GM21528 (cell line): ENCODE measurements around the gene LTF.
"Not testable (repeated sequence)": the region's sequence is repeated elsewhere in the genome, so short reads cannot be mapped to it uniquely, and the experiment has no call there.

ENCODE experiments used
- ATAC-seq: cut with Tn5 transposase; IDR thresholded peaks from one replicate; pipeline ENCODE4 v1.9.1; 2021; ENCODE audit warnings: mild to moderate bottlenecking, moderate library complexity; ENCODE audit not compliant: unreplicated experiment, low FRiP score

LTF gene

GRCh38 chr3:46398186-46398955, 66.3 kb downstream of the LTF start:
- ATAC-seq: no peak

DNA sequence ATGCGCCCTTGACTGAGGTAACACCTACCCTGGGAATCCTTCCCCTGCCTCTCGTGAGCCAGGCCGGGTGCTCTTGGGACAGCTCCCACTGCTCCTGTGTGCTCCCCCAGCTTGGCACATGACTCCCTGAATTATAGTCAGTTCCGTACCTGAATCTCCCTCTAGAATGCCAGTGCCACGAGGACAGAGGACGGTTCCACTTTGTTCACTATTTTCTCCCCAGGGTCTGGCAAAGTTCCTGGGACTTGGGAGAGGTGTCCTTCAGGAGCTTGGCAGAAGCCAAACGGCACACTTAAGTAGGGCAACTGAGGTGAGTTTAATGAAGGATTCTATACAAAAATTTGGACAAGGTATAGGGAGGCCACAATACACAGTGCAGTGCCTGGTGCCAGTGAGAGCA, 67.6 kb downstream of the LTF start:
- no peak for ATAC-seq

- no peak for ATAC-seq
Measured at GRCh38 chr3:46395766-46396530, 68.8 kb downstream of the LTF start.

DNA sequence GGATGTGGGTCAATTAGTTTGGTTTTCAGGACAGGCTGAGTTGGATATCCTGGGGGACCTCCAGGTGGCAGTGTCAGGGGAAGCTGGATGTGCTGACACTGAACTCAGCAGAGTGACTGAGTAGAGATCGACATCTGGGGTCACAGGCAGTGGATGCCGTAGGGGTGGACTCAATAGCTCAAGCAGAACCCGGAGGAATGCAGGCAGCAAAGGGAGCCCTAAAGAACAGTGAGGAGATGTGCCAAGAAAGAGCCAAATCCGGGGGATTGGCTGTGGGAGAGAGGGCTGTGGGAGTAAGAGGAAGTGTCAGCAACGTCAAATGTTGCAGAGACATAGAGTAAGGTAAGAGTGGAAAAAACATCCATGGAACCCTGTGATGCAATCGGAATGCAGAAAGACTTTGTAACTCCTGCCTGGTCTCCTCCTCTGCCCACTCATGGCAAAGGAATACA, 69.5 kb downstream of the LTF start:
- ATAC-seq: no peak

DNA sequence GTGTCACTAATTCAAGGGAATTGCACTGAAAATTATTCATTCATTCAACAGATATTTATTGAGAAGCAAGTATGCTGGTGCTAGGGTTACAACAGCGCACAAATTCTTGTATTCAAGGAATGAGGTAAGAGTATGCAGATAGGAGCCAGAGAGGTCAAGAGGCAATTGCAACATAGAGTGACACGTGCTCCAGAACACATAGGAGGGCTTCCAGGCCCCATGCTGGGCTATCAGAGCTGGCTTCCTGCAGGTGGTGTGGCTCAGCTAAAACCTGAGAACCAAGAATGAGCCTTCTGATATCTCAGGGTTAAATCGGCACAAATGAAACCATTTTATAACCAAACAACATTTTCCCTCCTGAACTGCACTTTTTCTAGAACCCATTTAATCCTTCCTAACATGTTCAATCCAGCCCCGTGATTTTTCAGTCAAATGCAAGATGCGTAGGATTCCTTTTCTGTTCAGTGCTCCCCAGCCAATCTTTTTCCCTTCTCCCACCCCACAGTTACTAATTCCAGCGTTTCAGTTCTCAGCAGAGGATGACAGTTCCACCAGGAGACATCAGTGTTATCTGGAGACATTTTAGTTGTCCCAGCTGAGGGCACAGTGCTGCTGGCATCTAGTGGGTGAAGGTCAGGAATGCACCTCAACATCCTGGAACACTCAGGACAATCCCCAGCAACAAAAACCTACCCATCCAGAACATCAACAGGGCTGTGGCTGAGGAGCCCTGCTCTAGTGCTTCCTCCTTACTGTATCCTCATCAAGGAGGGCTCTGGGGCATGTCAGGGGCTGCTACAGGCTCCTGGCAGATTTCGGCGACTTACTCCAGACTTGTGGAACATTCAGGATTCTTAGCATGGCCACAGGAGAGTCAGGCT, 70.9 kb downstream of the LTF start:
- no peak for ATAC-seq

- no peak for ATAC-seq
Measured at GRCh38 chr3:46393011-46393410, 71.7 kb downstream of the LTF start.

DNA sequence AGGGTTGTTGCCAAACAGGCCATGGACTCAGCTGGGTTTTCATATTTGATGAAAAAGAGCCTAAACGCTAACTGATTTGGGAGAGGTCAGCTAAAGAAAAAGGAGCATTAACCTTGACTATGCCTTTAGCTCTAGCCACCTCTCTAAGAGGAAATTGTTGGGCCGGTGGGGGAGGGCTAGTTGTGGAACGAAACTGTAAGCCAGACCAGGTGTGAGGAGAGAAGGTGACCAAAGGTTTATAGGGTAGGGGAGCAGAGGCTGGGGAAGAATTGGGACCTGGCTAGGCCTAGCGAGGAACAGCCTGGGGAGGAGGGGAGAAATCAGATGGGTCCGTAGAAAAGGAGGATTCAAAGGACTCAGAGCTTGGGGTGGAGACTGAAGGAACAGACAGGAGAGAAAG, 73.2 kb downstream of the LTF start:
- not testable (repeated sequence) for ATAC-seq

GRCh38 chr3:46389306-46389705, 75.4 kb downstream of the LTF start:
- ATAC-seq: no peak

DNA sequence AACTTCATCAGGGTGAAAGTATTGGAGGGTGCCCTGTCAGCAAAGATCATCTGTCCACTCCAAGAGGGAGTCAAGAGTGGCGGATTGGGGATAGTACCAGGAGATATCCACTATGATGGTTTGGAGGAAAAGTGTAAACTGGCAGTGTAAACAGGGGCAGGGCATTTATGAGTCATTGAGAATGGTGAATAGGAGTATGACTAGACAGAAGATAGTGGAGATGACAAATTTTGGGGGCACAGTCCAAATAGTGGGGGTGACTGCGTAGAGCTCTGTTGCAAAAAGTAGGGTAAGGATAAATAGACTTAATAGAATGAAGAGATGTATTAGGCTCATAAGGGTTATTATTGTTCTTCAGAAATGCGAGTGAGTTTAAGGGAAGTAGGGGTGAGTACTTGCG, 75.9 kb downstream of the LTF start:
- not testable (repeated sequence) for ATAC-seq

DNA sequence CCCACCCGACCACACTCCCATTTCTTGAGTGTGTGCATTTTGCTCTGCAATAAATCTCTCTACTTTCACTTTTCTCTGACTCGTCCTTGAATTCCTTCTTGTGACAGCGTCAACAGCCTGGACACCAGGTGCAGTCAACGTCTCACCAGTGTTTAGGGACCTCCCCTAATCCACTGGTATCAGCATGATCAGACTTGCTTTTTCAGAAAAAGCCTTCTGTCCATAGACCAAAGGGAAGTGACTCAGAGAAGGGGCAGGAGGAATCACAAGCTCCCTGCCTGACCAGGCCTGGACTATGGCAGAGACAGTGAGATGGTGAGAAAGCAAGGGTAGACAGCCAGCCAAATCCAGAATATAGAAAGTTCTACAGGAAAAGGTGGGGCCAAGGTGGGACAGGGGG, 78.5 kb downstream of the LTF start:
- ATAC-seq: no peak
